ENCODE data around the gene TADA2A. TPM values are rescaled to one million over a fixed set of nuclear protein-coding genes. Genes with fewer than 3 reads are reported as not detected.

TADA2A gene
- total RNA-seq, 4 donors from 2014 or later, result 19.3 to 33.2 (median 22.1) TPM

- no peak for TF ChIP-seq POLR2A (IDR thresholded peaks at IDR 0.05)
- no peak for TF ChIP-seq CTCF (IDR thresholded peaks at IDR 0.05)
- no peak for DNase-seq
- Histone ChIP-seq H3K27ac (peak overlapping the region in 2 of 3 donors; percentile 62 to 80), H3K27me3 (no peaks in the 10 kb centered on the region), H3K36me3 (no peaks in the 10 kb centered on the region), H3K9me3 (no peaks in the 10 kb centered on the region), H3K4me1 (peaks cover 19 to 32% of the 10 kb centered on the region in 2 donors), H3K4me3 (replicated peaks in 1 of 3) (no peak overlapping the region)
- WGBS, 2 donors, result 82 to 83% methylated on average over 3 of the region's 3 CpGs
- intact Hi-C loops (cut with DNase I), result no loop called here
Observed at GRCh38 chr17:37360632-37361031, 46.1 kb upstream of the TADA2A start.

- Histone ChIP-seq H3K4me1 (peaks cover 19 to 28% of the 10 kb centered on the region in 2 donors), H3K4me3 (replicated peaks in 1 of 3) (no peak overlapping the region), H3K9me3 (no peaks in the 10 kb centered on the region), H3K27ac (no peak overlapping the region), H3K27me3 (no peaks in the 10 kb centered on the region), H3K36me3 (no peaks in the 10 kb centered on the region)
- TF ChIP-seq CTCF (IDR thresholded peaks at IDR 0.05) (no peak), POLR2A (IDR thresholded peaks at IDR 0.05) (no peak)
- WGBS, 2 donors, result 93 to 95% methylated on average over 4 of the region's 4 CpGs
- intact Hi-C loops (cut with DNase I), result no loop called here
- no peak for DNase-seq
Observed at GRCh38 chr17:37361543-37361942, 45.1 kb upstream of the TADA2A start.

- TF ChIP-seq CTCF (IDR thresholded peaks at IDR 0.05), result no peak
- TF ChIP-seq POLR2A (IDR thresholded peaks at IDR 0.05), result no peak
- no peaks in the 10 kb centered on the region for H3K4me1 ChIP-seq
- no peaks in the 10 kb centered on the region for H3K27me3 ChIP-seq
- no peak overlapping the region for H3K4me3 ChIP-seq (replicated peaks in 1 of 3)
- no peaks in the 10 kb centered on the region for H3K36me3 ChIP-seq
- 85 to 93% methylated on average over 1 of the region's 1 CpG for WGBS, 2 donors
- no peak for DNase-seq
- intact Hi-C loops (cut with DNase I), result no loop called here
- H3K9me3 ChIP-seq, result no peaks in the 10 kb centered on the region
- no peak overlapping the region for H3K27ac ChIP-seq
Observed at GRCh38 chr17:37365589-37365988, 41.1 kb upstream of the TADA2A start.

- TF ChIP-seq POLR2A (IDR thresholded peaks at IDR 0.05), result no peak
- no peak for TF ChIP-seq CTCF (IDR thresholded peaks at IDR 0.05)
- 83 to 87% methylated on average over 3 of the region's 3 CpGs for WGBS, 2 donors
- intact Hi-C loops (cut with DNase I), result no loop called here
Observed at GRCh38 chr17:37368577-37368976, 38.1 kb upstream of the TADA2A start.

GRCh38 chr17:37373530-37374159 is 33.0 kb upstream of the TADA2A start:
- no peak overlapping the region for H3K27ac ChIP-seq
- no peaks in the 10 kb centered on the region for H3K36me3 ChIP-seq
- no peaks in the 10 kb centered on the region for H3K4me1 ChIP-seq
- peak; percentile 73 to 78 for DNase-seq
- no peak overlapping the region for H3K4me3 ChIP-seq (replicated peaks in 1 of 3)
- TF ChIP-seq POLR2A (IDR thresholded peaks at IDR 0.05) (no peak), CTCF (IDR thresholded peaks at IDR 0.05) (peak; percentile 87 to 100 (median 100))
- H3K27me3 ChIP-seq, result no peaks in the 10 kb centered on the region
- WGBS, 2 donors, result 12 to 13% methylated on average over 4 of the region's 4 CpGs
- H3K9me3 ChIP-seq, result no peaks in the 10 kb centered on the region
- intact Hi-C loops (cut with DNase I), result no loop called here

More at GRCh38 chr17:37368577-37368976, 38.1 kb upstream of the TADA2A start:
- no peak overlapping the region for H3K4me3 ChIP-seq (replicated peaks in 1 of 3)
- DNase-seq, result no peak
- no peaks in the 10 kb centered on the region for H3K27me3 ChIP-seq
- no peaks in the 10 kb centered on the region for H3K9me3 ChIP-seq
- H3K4me1 ChIP-seq, result no peaks in the 10 kb centered on the region
- H3K27ac ChIP-seq, result no peak overlapping the region
- H3K36me3 ChIP-seq, result no peaks in the 10 kb centered on the region

Data from thyroid gland (tissue), 4 donors.